ENCODE measurements around the gene RHOD. TPM values are rescaled to one million over a fixed set of nuclear protein-coding genes. Genes with fewer than 3 reads are reported as not detected.

RHOD gene
- polyA plus RNA-seq, 1 of the 3 experiments (the other 2 are of a cell fraction) = not detected

DNA sequence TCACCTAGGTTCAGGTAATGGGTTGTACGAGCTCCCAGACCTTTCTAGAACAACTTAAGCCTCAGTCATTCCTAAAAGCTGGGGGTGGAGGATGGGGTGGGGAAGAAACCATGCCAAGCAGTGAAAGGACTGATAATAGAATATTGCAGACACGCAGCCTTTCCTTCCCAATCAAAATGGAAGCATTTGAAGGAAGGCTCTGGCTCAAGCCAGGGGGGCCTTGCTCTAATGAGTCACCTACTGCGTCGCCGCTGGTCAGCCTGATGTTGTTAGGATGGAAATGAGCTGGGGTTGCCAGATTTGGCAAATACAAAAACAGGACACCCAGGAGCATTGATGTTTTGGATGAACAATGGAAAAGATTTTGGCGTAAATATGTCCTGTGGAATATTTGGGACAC lies 27.5 kb upstream of the RHOD start (continued):
- no peak for TF ChIP-seq RCOR1 (IDR thresholded peaks at IDR 0.05; ENCODE audit: low read length)
- no peak for TF ChIP-seq MEF2A (IDR thresholded peaks at IDR 0.05; ENCODE audit: borderline replicate concordance, low read depth)
- no peak for TF ChIP-seq NRF1 (IDR thresholded peaks at IDR 0.05; ENCODE audit: low read depth, low read length)
- TF ChIP-seq SMC3 (IDR thresholded peaks at IDR 0.05; ENCODE audit: low read depth, low read length) = no peak
- TF ChIP-seq TEAD4 (IDR thresholded peaks at IDR 0.05; ENCODE audit: borderline replicate concordance, insufficient read depth) = no peak
- TF ChIP-seq YY1 (IDR thresholded peaks at IDR 0.05; ENCODE audit: low read depth) = 0 out of 2 replicates have a peak, but pooled peaks have one; percentile 27

GRCh38 chr11:67030976-67031375 lies 25.7 kb upstream of the RHOD start:
- ChIA-PET CTCF (interaction anchor here (1.5 kb wide), 1 partner anchor 9 kb away, joined by 5 read pairs; no protein-coding TSS in a partner anchor), POLR2A (no interaction called here)
- no peaks in the 10 kb centered on the region for H3K79me2 ChIP-seq (ENCODE audit: insufficient read depth)
- H3F3A ChIP-seq (replicated peaks; ENCODE audit: insufficient read depth) = peaks cover 17% of the 10 kb centered on the region
- H3K27me3 ChIP-seq (ENCODE audit: insufficient read depth) = no peaks in the 10 kb centered on the region
- H3K4me1 ChIP-seq (ENCODE audit: control insufficient read depth in 1 of 2, insufficient read depth in 2 of 2, low read depth in 1 of 2, low read length in 1 of 2) = peaks cover 3 to 21% of the 10 kb centered on the region in 2 experiments; a peak in 3 of 4 replicates
- H2AFZ ChIP-seq (ENCODE audit: low read depth) = no peak overlapping the region
- H3K4me2 ChIP-seq = no peak overlapping the region
- H3K9me3 ChIP-seq = no peaks in the 10 kb centered on the region
- no peak overlapping the region for H3K4me3 ChIP-seq (ENCODE audit: low read depth in 2 of 2, low read length in 1 of 2)
- no peak for DNase-seq
- H3K36me3 ChIP-seq (replicated peaks in 1 of 2; ENCODE audit: control insufficient read depth in 1 of 2, insufficient read depth in 2 of 2, low read length in 1 of 2) = no peaks in the 10 kb centered on the region
- no peak for TF ChIP-seq TCF12 (IDR thresholded peaks at IDR 0.05)
- TF ChIP-seq YY1 (IDR thresholded peaks at IDR 0.05; ENCODE audit: low read depth) = no peak
- no peak for TF ChIP-seq MEF2A (IDR thresholded peaks at IDR 0.05; ENCODE audit: borderline replicate concordance, low read depth)
- H3K9me2 ChIP-seq = no peaks in the 10 kb centered on the region
- no peaks in the 10 kb centered on the region for H4K20me1 ChIP-seq (ENCODE audit: insufficient read depth)
- H3K9ac ChIP-seq = no peak overlapping the region
- H3K27ac ChIP-seq (ENCODE audit: low read depth in 2 of 2, low read length in 1 of 2) = no peak overlapping the region
- 85% methylated on average over 9 of the region's 9 CpGs for WGBS (ENCODE audit: low lambda C conversion rate)

DNA sequence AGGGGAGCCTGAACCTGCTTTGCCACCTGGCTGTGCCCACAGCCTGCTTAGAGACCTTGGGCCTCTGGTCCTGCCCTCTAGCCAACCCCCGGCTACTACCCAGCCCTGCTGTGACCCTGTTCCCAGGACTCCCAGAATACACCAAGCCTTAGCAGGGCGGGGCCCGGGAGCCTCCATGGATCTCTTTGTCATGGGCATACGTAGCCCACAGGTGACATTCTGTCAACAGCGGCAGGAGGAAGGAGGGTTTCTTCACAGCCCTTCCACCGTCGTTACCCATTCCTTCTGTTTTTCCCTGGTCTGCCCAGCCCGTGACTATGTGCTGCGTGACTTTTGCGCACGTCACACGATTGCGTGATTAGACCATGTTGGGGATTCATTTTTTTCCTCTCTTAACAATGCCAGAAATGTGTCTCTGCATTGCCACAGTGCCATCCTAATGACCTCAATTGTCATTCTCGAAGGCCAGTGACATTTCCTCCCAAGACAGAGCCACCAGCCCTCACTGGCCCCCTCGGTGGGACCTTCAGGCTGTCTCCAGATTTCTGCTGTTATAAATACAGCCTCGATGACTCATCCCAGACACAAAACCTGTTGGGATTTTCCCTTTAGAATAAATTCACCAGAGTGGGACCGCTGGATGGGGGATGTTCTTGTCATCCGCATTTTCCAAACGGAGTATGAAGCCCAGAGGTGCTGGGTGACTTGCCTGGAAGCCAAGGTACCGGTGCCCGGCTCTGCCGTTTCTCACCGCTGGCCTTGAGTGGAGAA lies 24.7 kb upstream of the RHOD start:
- ChIA-PET CTCF (no interaction called here), POLR2A (no interaction called here)
- TF ChIP-seq RFX5 (IDR thresholded peaks at IDR 0.05; ENCODE audit: low read length) = no peak
- no peak for TF ChIP-seq MXI1 (IDR thresholded peaks at IDR 0.05; ENCODE audit: low read depth, low read length)
- TF ChIP-seq NFIC (IDR thresholded peaks at IDR 0.05; ENCODE audit: borderline replicate concordance) = no peak
- TF ChIP-seq, protein P1, sequence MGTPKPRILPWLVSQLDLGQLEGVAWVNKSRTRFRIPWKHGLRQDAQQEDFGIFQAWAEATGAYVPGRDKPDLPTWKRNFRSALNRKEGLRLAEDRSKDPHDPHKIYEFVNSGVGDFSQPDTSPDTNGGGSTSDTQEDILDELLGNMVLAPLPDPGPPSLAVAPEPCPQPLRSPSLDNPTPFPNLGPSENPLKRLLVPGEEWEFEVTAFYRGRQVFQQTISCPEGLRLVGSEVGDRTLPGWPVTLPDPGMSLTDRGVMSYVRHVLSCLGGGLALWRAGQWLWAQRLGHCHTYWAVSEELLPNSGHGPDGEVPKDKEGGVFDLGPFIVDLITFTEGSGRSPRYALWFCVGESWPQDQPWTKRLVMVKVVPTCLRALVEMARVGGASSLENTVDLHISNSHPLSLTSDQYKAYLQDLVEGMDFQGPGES (IDR thresholded peaks at IDR 0.05; ENCODE audit: low read depth, low read length) = no peak
- TF ChIP-seq EZH2phosphoT487 (IDR thresholded peaks at IDR 0.05; ENCODE audit: borderline replicate concordance, low read depth) = no peak
- TF ChIP-seq, protein P2, sequence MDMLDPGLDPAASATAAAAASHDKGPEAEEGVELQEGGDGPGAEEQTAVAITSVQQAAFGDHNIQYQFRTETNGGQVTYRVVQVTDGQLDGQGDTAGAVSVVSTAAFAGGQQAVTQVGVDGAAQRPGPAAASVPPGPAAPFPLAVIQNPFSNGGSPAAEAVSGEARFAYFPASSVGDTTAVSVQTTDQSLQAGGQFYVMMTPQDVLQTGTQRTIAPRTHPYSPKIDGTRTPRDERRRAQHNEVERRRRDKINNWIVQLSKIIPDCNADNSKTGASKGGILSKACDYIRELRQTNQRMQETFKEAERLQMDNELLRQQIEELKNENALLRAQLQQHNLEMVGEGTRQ (IDR thresholded peaks at IDR 0.05; ENCODE audit: borderline replicate concordance, low read depth, low read length) = no peak
- TF ChIP-seq RAD21 (IDR thresholded peaks at IDR 0.05; ENCODE audit: low read length) = no peak
- TF ChIP-seq FOSL2 (IDR thresholded peaks at IDR 0.05; ENCODE audit: borderline replicate concordance, low read depth) = peak; percentile 76
- no peak for TF ChIP-seq NRF1 (IDR thresholded peaks at IDR 0.05; ENCODE audit: low read depth, low read length)
- peak; percentile 59 for TF ChIP-seq JUND (IDR thresholded peaks at IDR 0.05)
- no peak for TF ChIP-seq ELF1 (IDR thresholded peaks at IDR 0.05)
- no peak for TF ChIP-seq CTCF (IDR thresholded peaks at IDR 0.05)
- TF ChIP-seq, protein P3, sequence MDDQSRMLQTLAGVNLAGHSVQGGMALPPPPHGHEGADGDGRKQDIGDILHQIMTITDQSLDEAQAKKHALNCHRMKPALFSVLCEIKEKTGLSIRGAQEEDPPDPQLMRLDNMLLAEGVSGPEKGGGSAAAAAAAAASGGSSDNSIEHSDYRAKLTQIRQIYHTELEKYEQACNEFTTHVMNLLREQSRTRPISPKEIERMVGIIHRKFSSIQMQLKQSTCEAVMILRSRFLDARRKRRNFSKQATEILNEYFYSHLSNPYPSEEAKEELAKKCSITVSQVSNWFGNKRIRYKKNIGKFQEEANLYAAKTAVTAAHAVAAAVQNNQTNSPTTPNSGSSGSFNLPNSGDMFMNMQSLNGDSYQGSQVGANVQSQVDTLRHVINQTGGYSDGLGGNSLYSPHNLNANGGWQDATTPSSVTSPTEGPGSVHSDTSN (IDR thresholded peaks at IDR 0.05) = peak; percentile 12; the same call in 1 of the 2 replicates
- DNase-seq = no peak
- no peaks in the 10 kb centered on the region for H3K36me3 ChIP-seq (replicated peaks in 1 of 2; ENCODE audit: control insufficient read depth in 1 of 2, insufficient read depth in 2 of 2, low read length in 1 of 2)
- H3K4me1 ChIP-seq (ENCODE audit: control insufficient read depth in 1 of 2, insufficient read depth in 2 of 2, low read depth in 1 of 2, low read length in 1 of 2) = peaks cover 3 to 21% of the 10 kb centered on the region in 2 experiments; a peak in 3 of 4 replicates
- no peaks in the 10 kb centered on the region for H3K79me2 ChIP-seq (ENCODE audit: insufficient read depth)
- H2AFZ ChIP-seq (ENCODE audit: low read depth) = peak overlapping the region; percentile 6; the same call in 1 of the 2 replicates
- no peaks in the 10 kb centered on the region for H3K9me2 ChIP-seq
- no peaks in the 10 kb centered on the region for H3K27me3 ChIP-seq (ENCODE audit: insufficient read depth)
- WGBS (ENCODE audit: low lambda C conversion rate) = 68% methylated on average over 23 of the region's 23 CpGs
- no peak overlapping the region; the same call in 1 of the 2 replicates for H3K9ac ChIP-seq
- peak overlapping the region in 1 of 2 experiments; percentile 74; a peak in 2 of 4 replicates for H3K27ac ChIP-seq (ENCODE audit: low read depth in 2 of 2, low read length in 1 of 2)
- no peaks in the 10 kb centered on the region for H4K20me1 ChIP-seq (ENCODE audit: insufficient read depth)
- H3K9me3 ChIP-seq = no peaks in the 10 kb centered on the region
- H3K4me2 ChIP-seq = peak overlapping the region; percentile 27; the same call in 1 of the 2 replicates
- peaks cover 17% of the 10 kb centered on the region for H3F3A ChIP-seq (replicated peaks; ENCODE audit: insufficient read depth)
- H3K4me3 ChIP-seq (ENCODE audit: low read depth in 2 of 2, low read length in 1 of 2) = no peak overlapping the region

Measured in SK-N-SH (cell line).